B cell (primary cell): Measurements from ENCODE around the gene KCNC4. TPM values are rescaled to one million over a fixed set of nuclear protein-coding genes. Genes with fewer than 3 reads are reported as not detected.

Experiments used
- ATAC-seq: fragments of 200-7000 bp; cut with Tn5 transposase; one replicate; pipeline ENCODE4 v1.10.0; 2021; ENCODE audit warnings: low read depth, mild to moderate bottlenecking, moderate number of reproducible peaks, moderate library complexity
- CTCF ChIA-PET: fragments of 350-600 bp; sonication (Branson Sonifier 250); formaldehyde crosslinking; loops from one replicate; lab custom pipeline; 2021; ENCODE audit warnings: antibody characterized with exemption, inconsistent platforms; lab: Charles Lee
- POLR2A ChIA-PET: fragments of 350-600 bp; sonication (Branson Sonifier 250); formaldehyde crosslinking; loops from one replicate; lab custom pipeline; 2021; ENCODE audit warnings: antibody characterized with exemption; lab: Charles Lee
- DNase-seq: peaks from one replicate; pipeline ENCODE4 v3.0.0; 2013
- H2AFZ ChIP-seq: 2 replicates; pipeline ENCODE4 v1.6.1; 2012; ENCODE audit warnings: mild to moderate bottlenecking, low read depth, low read length; ENCODE audit not compliant: insufficient read depth, poor library complexity, severe bottlenecking
- H3K27ac ChIP-seq, 2 donors: 1 replicate in 1 of 2; 2 replicates in 1 of 2; pipeline ENCODE4 v1.5.1; 2012 to 2013; ENCODE audit warnings: low read length in 2 of 2, mild to moderate bottlenecking in 2 of 2, moderate library complexity in 1 of 2
- H3K27me3 ChIP-seq, 4 experiments: fragments of 200-600 bp in 1 of 4; sonication (generic) in 1 of 4; replicated peaks in 1 of 4; 1 replicate in 2 of 4; 2 replicates in 2 of 4; pipeline versions ENCODE4 v1.6.1 to v1.7.0; 2013 to 2016; ENCODE audit warnings: low read length in 3 of 4, mild to moderate bottlenecking in 2 of 4, mixed read lengths in 1 of 4, moderate library complexity in 1 of 4; ENCODE audit not compliant: insufficient read depth in 4 of 4, control insufficient read depth in 3 of 4; ENCODE audit errors: control extremely low read depth in 1 of 4
- H3K36me3 ChIP-seq, 2 experiments: replicated peaks in 1 of 2; 1 replicate in 1 of 2; 2 replicates in 1 of 2; pipeline versions ENCODE4 v1.6.1 to v1.7.1; 2013; ENCODE audit warnings: low read length in 1 of 2; ENCODE audit not compliant: insufficient read depth in 2 of 2, control insufficient read depth in 1 of 2; ENCODE audit errors: control extremely low read depth in 1 of 2, extremely low read depth in 1 of 2
- H3K4me1 ChIP-seq, 2 donors: fragments of 200-600 bp in 1 of 2; sonication (generic) in 1 of 2; 1 replicate in 1 of 2; 2 replicates in 1 of 2; pipeline versions ENCODE4 v1.5.1 to v1.6.1; 2013 to 2017; ENCODE audit warnings: low read length in 2 of 2; ENCODE audit not compliant: control insufficient read depth in 2 of 2, insufficient read depth in 2 of 2
- H3K4me2 ChIP-seq: replicated peaks from 2 replicates; pipeline ENCODE3; 2012; ENCODE audit warnings: mild to moderate bottlenecking, low read depth, low read length; ENCODE audit not compliant: poor library complexity, severe bottlenecking
- H3K4me3 ChIP-seq, 5 experiments: fragments of 200-600 bp in 1 of 5; sonication (generic) in 1 of 5; 1 replicate in 3 of 5; 2 replicates in 2 of 5; pipeline versions ENCODE4 v1.5.1 to v1.7.0; 2011 to 2016; ENCODE audit warnings: low read length in 4 of 5, mild to moderate bottlenecking in 4 of 5, low read depth in 2 of 5, control low read depth in 1 of 5, moderate library complexity in 1 of 5; ENCODE audit not compliant: insufficient read depth in 1 of 5; ENCODE audit errors: control extremely low read depth in 1 of 5, extremely low read depth in 1 of 5
- H3K79me2 ChIP-seq: fragments of 200-600 bp; sonication (generic); one replicate; pipeline ENCODE4 v1.6.0; 2016; ENCODE audit warnings: low read length; ENCODE audit not compliant: control insufficient read depth, insufficient read depth
- H3K9ac ChIP-seq: fragments of 200-600 bp; sonication (generic); 2 replicates; pipeline ENCODE4 v1.6.1; 2017; ENCODE audit warnings: mild to moderate bottlenecking, low read length, moderate library complexity
- H3K9me3 ChIP-seq, 3 donors: one replicate each; pipeline versions ENCODE4 v1.6.1 to v1.7.1; 2013; ENCODE audit warnings: low read length in 2 of 3; ENCODE audit not compliant: control insufficient read depth in 2 of 3, insufficient read depth in 1 of 3; ENCODE audit errors: control extremely low read depth in 1 of 3
- H4K20me1 ChIP-seq: 2 replicates; pipeline ENCODE4 v1.6.0; 2012; ENCODE audit warnings: mild to moderate bottlenecking, low read length; ENCODE audit not compliant: insufficient read depth, control insufficient read depth, poor library complexity, severe bottlenecking
- H3K27ac Mint-ChIP-seq: one replicate; pipeline ENCODE4 v1.8.0; 2021; ENCODE audit warnings: mixed read lengths
- H3K27me3 Mint-ChIP-seq: one replicate; pipeline ENCODE4 v1.8.0; 2021; ENCODE audit warnings: mixed read lengths
- H3K4me1 Mint-ChIP-seq: one replicate; pipeline ENCODE4 v1.8.0; 2021; ENCODE audit warnings: mixed read lengths
- H3K4me3 Mint-ChIP-seq: one replicate; pipeline ENCODE4 v1.8.0; 2021; ENCODE audit warnings: mixed read lengths
- H3K9me3 Mint-ChIP-seq: one replicate; pipeline ENCODE4 v1.8.0; 2022; ENCODE audit warnings: mixed read lengths; ENCODE audit not compliant: insufficient read depth
- CTCF ChIP-seq: fragments of 200-600 bp; IDR thresholded peaks from one replicate; pipeline ENCODE4 v1.8.0; 2022; ENCODE audit warnings: antibody characterized with exemption, mild to moderate bottlenecking
- EZH2 ChIP-seq: IDR thresholded peaks from 2 replicates; pipeline ENCODE4 v1.6.1; 2012; ENCODE audit warnings: borderline replicate concordance, low read depth, mild to moderate bottlenecking, moderate library complexity, low read length; ENCODE audit not compliant: insufficient read depth, poor library complexity, severe bottlenecking
- WGBS: methylation state at CpG from one replicate; pipeline ENCODE4 v1.1.5; 2013; ENCODE audit warnings: missing lambda C conversion rate; ENCODE audit not compliant: insufficient coverage; 5-methylcytosine and 5-hydroxymethylcytosine counted together
- intact Hi-C: fragments of 100-400 bp; cut with micrococcal nuclease; formaldehyde crosslinking; loops from one replicate; pipeline ENCODE4 v1.10.0; 2022
- polyA plus RNA-seq: library from polyadenylated mRNA; depleted of rRNA; stranded (reverse); fragments of >200 nt; gene quantifications from 2 replicates; pipeline ENCODE4 v1.2.3, GENCODE V29; 2012
- total RNA-seq, 2 donors: library from RNA; stranded (reverse); fragments of 120-200 nt in 1 of 2; gene quantifications; 1 replicate in 1 of 2; 2 replicates in 1 of 2; pipeline versions ENCODE4 v1.2.3 to v1.2.4, GENCODE V29; 2013 to 2022

The KCNC4 gene
- total and polyA plus RNA-seq, 2 donors (not counting 1 experiment from before 2014, with no cell fraction given), result 3.2 to 24.1 TPM

- Mint-ChIP-seq H3K4me1 (peaks cover 31% of the 10 kb centered on the region), H3K27ac (no peak overlapping the region), H3K4me3 (no peak overlapping the region), H3K27me3 (no peaks in the 10 kb centered on the region), H3K9me3 (no peaks in the 10 kb centered on the region)
- no peak for TF ChIP-seq EZH2
- TF ChIP-seq CTCF, result no peak
- Histone ChIP-seq H2AFZ (no peak overlapping the region), H3K4me1 (peaks cover 12 to 23% of the 10 kb centered on the region in 2 donors), H3K27me3 (peaks cover 0 to 6% (median 0%) of the 10 kb centered on the region in 4 experiments), H4K20me1 (no peaks in the 10 kb centered on the region), H3K79me2 (no peaks in the 10 kb centered on the region), H3K36me3 (no peaks in the 10 kb centered on the region), H3K4me3 (no peak overlapping the region), H3K27ac (no peak overlapping the region), H3K9me3 (peaks cover 0 to 4% (median 0%) of the 10 kb centered on the region in 3 donors), H3K4me2 (no peak overlapping the region), H3K9ac (no peak overlapping the region)
- DNase-seq (no peak), ATAC-seq (no peak)
- 97% methylated on average over 11 of the region's 11 CpGs for WGBS
- intact Hi-C loops, result loop anchor here (5.0 kb wide), 1 partner anchor 576 kb away; no protein-coding TSS in a partner anchor
- ChIA-PET POLR2A (interaction anchor here (1.1 to 2.0 kb wide), 2 partner anchors 106 to 254 kb away, joined by 3 to 7 read pairs; no protein-coding TSS in a partner anchor), CTCF (interaction anchor here (0.6 to 24.7 kb wide), 14 partner anchors 8 to 1498 kb away, joined by 3 to 838 read pairs (median 28); partner anchors contain the start of genes LAMTOR5, PROK1 and RBM15)
Measured at GRCh38 chr1:110206261-110206920, 3.7 kb upstream of the KCNC4 start.

- peak; percentile 82 for DNase-seq
- ATAC-seq, result no peak
- Mint-ChIP-seq H3K27me3 (no peaks in the 10 kb centered on the region), H3K4me1 (peaks cover 38% of the 10 kb centered on the region), H3K9me3 (no peaks in the 10 kb centered on the region), H3K27ac (peak overlapping the region; percentile 71), H3K4me3 (peak overlapping the region; percentile 53)
- Histone ChIP-seq H3K4me2 (no peak overlapping the region), H3K27ac (no peak overlapping the region), H4K20me1 (peaks cover 1% of the 10 kb centered on the region), H2AFZ (no peak overlapping the region), H3K4me1 (peaks cover 21 to 35% of the 10 kb centered on the region in 2 donors), H3K36me3 (no peaks in the 10 kb centered on the region), H3K4me3 (no peak overlapping the region), H3K9me3 (peaks cover 0 to 4% (median 0%) of the 10 kb centered on the region in 3 donors), H3K27me3 (peaks cover 0 to 8% (median 0%) of the 10 kb centered on the region in 4 experiments), H3K79me2 (no peaks in the 10 kb centered on the region), H3K9ac (no peak overlapping the region)
- ChIA-PET POLR2A (interaction anchor here (0.5 to 2.0 kb wide), 5 partner anchors 36 to 756 kb away, joined by 3 to 8 read pairs (median 7); partner anchors contain the start of genes LRIF1 and RBM15), CTCF (interaction anchor here (0.6 to 24.7 kb wide), 52 partner anchors 8 to 412 kb away, joined by 3 to 838 read pairs (median 5); partner anchors contain the start of genes AHCYL1, LAMTOR5, PROK1 and RBM15)
- WGBS, result 45% methylated on average over 4 of the region's 5 CpGs
- TF ChIP-seq EZH2 (no peak), CTCF (peak; percentile 90)
- intact Hi-C loops, result loop anchor here (1.0 to 5.0 kb wide), 3 partner anchors 104 to 574 kb away; no protein-coding TSS in a partner anchor
Measured at GRCh38 chr1:110207831-110208230, 2.3 kb upstream of the KCNC4 start.
